Natural killer cell (primary cell): ENCODE results near the gene ZDHHC18. TPM values are rescaled to one million over a fixed set of nuclear protein-coding genes. Genes with fewer than 3 reads are reported as not detected.
"Not testable (repeated sequence)": the region's sequence is repeated elsewhere in the genome, so short reads cannot be mapped to it uniquely, and the experiment has no call there.

Experiments used
- ATAC-seq, 3 donors: fragments of 150-1000 bp in 2 of 3; fragments of 200-7000 bp in 1 of 3; cut with Tn5 transposase; 1 replicate in 1 of 3; 2 replicates in 2 of 3; pipeline ENCODE4 v1.10.0; 2021; ENCODE audit warnings: mild to moderate bottlenecking in 2 of 3, moderate library complexity in 2 of 3
- DNase-seq, 2 donors: peaks; one replicate each; pipeline versions ENCODE4 v3.0.0 to v3.0.0-alpha.2; 2013 to 2021; ENCODE audit warnings: mixed read lengths in 1 of 2
- H3K27ac ChIP-seq: one replicate; pipeline ENCODE4 v1.5.1; 2013; ENCODE audit warnings: mild to moderate bottlenecking, low read length
- H3K27me3 ChIP-seq: one replicate; pipeline ENCODE4 v1.6.1; 2013; ENCODE audit warnings: low read length; ENCODE audit not compliant: control insufficient read depth, insufficient read depth
- H3K36me3 ChIP-seq: one replicate; pipeline ENCODE4 v1.6.1; 2013; ENCODE audit warnings: low read length; ENCODE audit not compliant: control insufficient read depth, insufficient read depth
- H3K4me1 ChIP-seq: one replicate; pipeline ENCODE4 v1.6.1; 2013; ENCODE audit warnings: low read length; ENCODE audit not compliant: control insufficient read depth, insufficient read depth
- H3K4me3 ChIP-seq: one replicate; pipeline ENCODE4 v1.5.1; 2013; ENCODE audit warnings: low read length
- H3K9me3 ChIP-seq: one replicate; pipeline ENCODE4 v1.6.1; 2013; ENCODE audit warnings: low read length; ENCODE audit not compliant: control insufficient read depth, insufficient read depth
- H3K27ac Mint-ChIP-seq, 2 donors: one replicate each; pipeline ENCODE4 v1.8.0; 2022; ENCODE audit warnings: mild to moderate bottlenecking in 2 of 2, mixed read lengths in 2 of 2, moderate library complexity in 1 of 2
- H3K27me3 Mint-ChIP-seq, 2 donors: one replicate each; pipeline ENCODE4 v1.8.0; 2022; ENCODE audit warnings: low read depth in 2 of 2, mixed read lengths in 2 of 2
- H3K36me3 Mint-ChIP-seq: one replicate; pipeline ENCODE4 v1.8.0; 2022; ENCODE audit warnings: mixed read lengths
- H3K4me1 Mint-ChIP-seq, 2 donors: one replicate each; pipeline ENCODE4 v1.8.0; 2022; ENCODE audit warnings: mixed read lengths in 2 of 2
- H3K4me3 Mint-ChIP-seq: one replicate; pipeline ENCODE4 v1.8.0; 2022; ENCODE audit warnings: mild to moderate bottlenecking, moderate library complexity, mixed read lengths
- H3K9me3 Mint-ChIP-seq, 2 donors: one replicate each; pipeline ENCODE4 v1.8.0; 2022; ENCODE audit warnings: mixed read lengths in 2 of 2
- WGBS: methylation state at CpG from one replicate; pipeline ENCODE4 v1.1.7; 2013; ENCODE audit warnings: missing lambda C conversion rate; ENCODE audit not compliant: insufficient coverage; 5-methylcytosine and 5-hydroxymethylcytosine counted together
- intact Hi-C: fragments of 100-400 bp; cut with micrococcal nuclease; formaldehyde crosslinking; loops from one replicate; pipeline ENCODE4 v1.14.2; 2022
- total RNA-seq, 4 donors: library from RNA; stranded (reverse); fragments of 120-200 nt in 1 of 4; gene quantifications; one replicate each; pipeline versions ENCODE4 v1.2.3 to v1.2.4, GENCODE V29; 2013 to 2022
- TF ChIP-seq, protein P1 (sequence below): fragments of 200-600 bp; IDR thresholded peaks from one replicate; pipeline ENCODE4 v1.8.0; 2022; ENCODE audit warnings: antibody characterized with exemption

ZDHHC18 gene
- total RNA-seq, 3 donors from 2014 or later (not counting 1 experiment from before 2014, with no cell fraction given), result 70.0 to 74.6 (median 72.3) TPM

DNA sequence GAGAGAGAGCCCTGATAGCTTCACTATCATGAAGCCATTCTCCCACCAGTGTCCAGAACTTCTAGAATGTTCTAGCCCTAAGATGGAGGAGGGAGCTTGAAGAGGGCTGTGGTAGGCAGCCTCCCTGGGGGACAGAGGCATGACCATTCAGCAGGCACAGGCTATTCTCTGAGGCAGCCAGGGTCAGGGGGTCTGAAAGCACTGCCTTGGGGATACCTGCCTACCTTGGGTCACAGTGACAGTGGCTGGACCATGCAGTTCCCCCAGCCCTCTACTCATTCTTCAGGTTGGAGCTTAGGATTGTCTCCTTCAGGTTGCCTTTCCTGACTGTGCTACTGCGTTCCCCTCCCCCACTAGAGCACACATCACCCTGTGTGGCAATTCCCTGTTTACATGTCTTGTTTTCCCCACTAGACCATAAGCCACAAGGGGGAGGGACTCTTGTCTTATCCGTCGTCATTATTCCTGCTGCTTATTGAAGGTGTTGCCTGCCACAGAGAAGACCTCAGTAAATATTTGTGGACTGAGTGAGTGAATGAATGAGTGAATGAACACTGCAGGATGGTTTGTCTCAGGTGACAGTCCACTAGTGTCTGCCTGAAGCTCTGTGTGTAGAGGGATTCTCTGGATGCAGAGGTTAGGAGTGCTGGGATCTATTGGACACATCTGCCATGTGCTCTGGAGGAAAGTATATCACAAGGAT, 5.2 kb downstream of the ZDHHC18 start:
- no peaks in the 10 kb centered on the region for H3K36me3 Mint-ChIP-seq
- no peaks in the 10 kb centered on the region for H3K27me3 Mint-ChIP-seq
- DNase-seq (peak in 1 of 2 donors; percentile 65), ATAC-seq (no peak)
- no peaks in the 10 kb centered on the region for H3K27me3 ChIP-seq
- 92% methylated on average over 3 of the region's 3 CpGs for WGBS
- peaks cover 72 to 79% of the 10 kb centered on the region in 2 donors for H3K4me1 Mint-ChIP-seq
- peak overlapping the region; percentile 98 for H3K27ac ChIP-seq
- no peaks in the 10 kb centered on the region for H3K9me3 Mint-ChIP-seq
- intact Hi-C loops, result loop anchor here (2.0 kb wide), 2 partner anchors 21 to 43 kb away; no protein-coding TSS in a partner anchor
- peaks cover 34% of the 10 kb centered on the region for H3K36me3 ChIP-seq
- no peak overlapping the region for H3K4me3 ChIP-seq
- TF ChIP-seq, protein P1, sequence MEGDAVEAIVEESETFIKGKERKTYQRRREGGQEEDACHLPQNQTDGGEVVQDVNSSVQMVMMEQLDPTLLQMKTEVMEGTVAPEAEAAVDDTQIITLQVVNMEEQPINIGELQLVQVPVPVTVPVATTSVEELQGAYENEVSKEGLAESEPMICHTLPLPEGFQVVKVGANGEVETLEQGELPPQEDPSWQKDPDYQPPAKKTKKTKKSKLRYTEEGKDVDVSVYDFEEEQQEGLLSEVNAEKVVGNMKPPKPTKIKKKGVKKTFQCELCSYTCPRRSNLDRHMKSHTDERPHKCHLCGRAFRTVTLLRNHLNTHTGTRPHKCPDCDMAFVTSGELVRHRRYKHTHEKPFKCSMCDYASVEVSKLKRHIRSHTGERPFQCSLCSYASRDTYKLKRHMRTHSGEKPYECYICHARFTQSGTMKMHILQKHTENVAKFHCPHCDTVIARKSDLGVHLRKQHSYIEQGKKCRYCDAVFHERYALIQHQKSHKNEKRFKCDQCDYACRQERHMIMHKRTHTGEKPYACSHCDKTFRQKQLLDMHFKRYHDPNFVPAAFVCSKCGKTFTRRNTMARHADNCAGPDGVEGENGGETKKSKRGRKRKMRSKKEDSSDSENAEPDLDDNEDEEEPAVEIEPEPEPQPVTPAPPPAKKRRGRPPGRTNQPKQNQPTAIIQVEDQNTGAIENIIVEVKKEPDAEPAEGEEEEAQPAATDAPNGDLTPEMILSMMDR, result no peak
- H3K4me1 ChIP-seq, result peaks cover 78% of the 10 kb centered on the region
- H3K9me3 ChIP-seq, result no peaks in the 10 kb centered on the region
- H3K4me3 Mint-ChIP-seq, result peak overlapping the region; percentile 2
- H3K27ac Mint-ChIP-seq, result peak overlapping the region; percentile 99 to 100

DNA sequence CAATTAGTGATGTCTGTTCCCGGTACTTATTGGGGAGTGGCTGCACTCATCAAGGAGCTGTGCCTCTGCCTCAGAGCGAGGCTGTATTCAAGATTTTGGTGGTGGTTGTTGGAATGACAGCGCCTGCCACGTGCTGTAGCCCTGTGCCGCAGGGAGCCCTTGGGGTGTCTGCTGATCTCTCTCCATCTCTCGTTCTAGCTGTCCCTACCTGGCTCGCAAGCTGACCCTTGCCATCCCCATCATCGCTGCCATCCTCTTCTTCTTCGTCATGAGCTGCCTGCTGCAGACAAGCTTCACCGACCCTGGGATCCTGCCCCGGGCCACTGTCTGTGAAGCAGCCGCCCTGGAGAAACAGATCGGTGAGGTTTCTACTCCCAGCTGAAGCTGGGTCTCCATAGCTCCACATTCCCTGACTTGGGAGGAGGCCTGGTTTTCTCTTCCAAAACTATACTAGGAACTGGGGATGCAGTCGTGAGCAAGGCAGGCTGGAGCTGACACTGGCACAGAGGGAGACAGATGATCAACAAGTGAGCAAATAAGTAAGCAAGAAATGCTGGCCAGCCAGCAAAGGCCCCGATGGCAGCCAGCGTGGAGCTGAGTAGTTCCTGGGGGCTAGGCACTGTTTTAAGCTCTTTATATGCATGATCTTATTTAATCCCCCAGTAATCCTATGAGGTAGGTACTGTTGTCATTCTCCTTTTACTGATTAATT, 5.9 kb downstream of the ZDHHC18 start:
- Mint-ChIP-seq H3K36me3 (no peaks in the 10 kb centered on the region), H3K9me3 (no peaks in the 10 kb centered on the region), H3K27me3 (no peaks in the 10 kb centered on the region), H3K4me3 (peak overlapping the region; percentile 87), H3K4me1 (peaks cover 69 to 75% of the 10 kb centered on the region in 2 donors), H3K27ac (peak overlapping the region; percentile 99 to 100)
- ATAC-seq (no peak), DNase-seq (no peak)
- H3K27ac ChIP-seq, result peak overlapping the region; percentile 98
- no peaks in the 10 kb centered on the region for H3K9me3 ChIP-seq
- H3K4me1 ChIP-seq, result peaks cover 74% of the 10 kb centered on the region
- TF ChIP-seq, protein P1, result no peak
- intact Hi-C loops, result loop anchor here (2.0 kb wide), 2 partner anchors 22 to 44 kb away; no protein-coding TSS in a partner anchor
- no peaks in the 10 kb centered on the region for H3K27me3 ChIP-seq
- peaks cover 34% of the 10 kb centered on the region for H3K36me3 ChIP-seq
- H3K4me3 ChIP-seq, result no peak overlapping the region
- 95% methylated on average over 16 of the region's 16 CpGs for WGBS

DNA sequence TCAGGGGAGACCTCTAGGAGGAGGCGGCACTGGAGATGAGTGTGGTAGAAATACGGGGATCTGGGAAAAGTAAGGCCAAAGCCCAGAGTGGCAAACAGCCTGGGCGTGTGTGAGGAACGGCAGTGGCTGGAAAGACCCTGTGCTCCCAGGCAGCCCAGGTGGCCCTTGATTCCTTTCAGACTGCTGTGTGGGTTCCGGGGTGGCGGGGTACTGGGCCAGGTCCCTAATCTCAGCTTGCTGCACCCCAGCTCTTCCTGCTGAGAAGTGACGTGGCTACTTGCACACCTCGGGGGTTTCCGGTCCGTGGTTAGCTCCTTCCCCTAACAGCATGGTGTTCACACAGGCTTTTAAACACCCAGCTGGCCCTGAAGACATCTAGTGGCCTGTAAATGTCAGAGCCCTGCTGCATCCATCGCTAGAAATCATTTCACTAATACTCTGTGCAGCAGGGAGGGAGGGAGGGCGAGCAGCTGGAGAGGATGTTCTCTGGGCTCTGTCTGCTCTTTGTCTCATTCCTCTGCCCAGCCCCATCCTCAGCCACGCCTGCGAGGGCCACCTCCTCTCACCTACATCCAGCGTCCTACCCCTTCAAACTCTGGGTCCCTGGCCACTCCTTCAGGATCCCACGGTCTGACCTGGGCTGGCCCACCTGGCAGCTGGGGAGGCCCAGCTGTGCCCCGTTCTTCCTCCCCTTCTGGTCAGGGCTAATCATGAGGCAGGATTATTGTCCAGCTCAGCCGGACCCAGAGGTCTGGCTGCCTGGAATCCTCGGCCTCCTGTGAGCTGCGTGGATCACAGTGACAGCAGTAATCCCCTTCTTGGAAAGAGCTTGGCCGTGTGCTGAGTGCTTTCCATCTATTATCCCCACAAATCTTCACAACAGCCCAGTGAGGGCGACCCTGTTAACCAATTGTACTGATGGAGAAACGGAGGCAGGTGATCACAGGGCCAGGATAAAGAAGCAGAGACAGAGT, 7.2 kb downstream of the ZDHHC18 start:
- no peaks in the 10 kb centered on the region for H3K9me3 ChIP-seq
- H3K27ac ChIP-seq, result peak overlapping the region; percentile 98
- Mint-ChIP-seq H3K27ac (peak overlapping the region; percentile 99 to 100), H3K36me3 (no peaks in the 10 kb centered on the region), H3K4me3 (peak overlapping the region; percentile 87), H3K9me3 (no peaks in the 10 kb centered on the region), H3K27me3 (no peaks in the 10 kb centered on the region), H3K4me1 (peaks cover 64 to 68% of the 10 kb centered on the region in 2 donors)
- peak overlapping the region; percentile 17 for H3K4me3 ChIP-seq
- ATAC-seq (peak; percentile 93 to 98 (median 96)), DNase-seq (peak; percentile 83 to 98)
- TF ChIP-seq, protein P1, result peak; percentile 25
- WGBS, result 28% methylated on average over 21 of the region's 23 CpGs
- no peaks in the 10 kb centered on the region for H3K27me3 ChIP-seq
- peaks cover 43% of the 10 kb centered on the region for H3K36me3 ChIP-seq
- intact Hi-C loops, result loop anchor here (1.0 to 2.0 kb wide), 3 partner anchors 23 to 89 kb away; no protein-coding TSS in a partner anchor
- peaks cover 70% of the 10 kb centered on the region for H3K4me1 ChIP-seq

DNA sequence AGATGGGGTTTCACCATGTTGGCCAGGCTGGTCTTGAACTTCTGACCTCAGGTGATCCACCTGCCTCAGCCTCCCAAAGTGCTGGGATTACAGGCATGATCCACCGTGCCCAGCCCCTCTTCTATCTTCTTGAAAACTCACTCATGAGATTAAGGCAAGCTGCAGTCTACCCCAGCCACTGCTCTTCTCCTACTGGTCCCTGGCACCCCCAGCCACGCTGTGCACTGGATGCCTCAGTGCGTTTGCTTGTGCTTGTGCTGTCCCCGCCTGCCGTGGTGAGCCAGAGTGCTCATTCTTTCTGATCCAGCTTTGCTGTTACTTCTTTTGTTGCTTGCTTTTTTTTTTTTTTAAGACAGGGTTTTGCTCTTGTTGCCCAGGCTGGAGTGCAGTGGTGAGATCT, 11.2 kb downstream of the ZDHHC18 start:
- ATAC-seq, H3K9me3 Mint-ChIP-seq, DNase-seq, H3K36me3 Mint-ChIP-seq, intact Hi-C loops, H3K27ac ChIP-seq, H3K4me3 Mint-ChIP-seq, H3K27me3 Mint-ChIP-seq, H3K9me3 ChIP-seq, H3K4me3 ChIP-seq, H3K27me3 ChIP-seq: not testable (repeated sequence)
- WGBS, result 96% methylated on average over 5 of the region's 5 CpGs
- peak overlapping the region; percentile 77 to 78 for H3K27ac Mint-ChIP-seq
- peaks cover 31 to 38% of the 10 kb centered on the region in 2 donors for H3K4me1 Mint-ChIP-seq
- Histone ChIP-seq H3K36me3 (peaks cover 66% of the 10 kb centered on the region), H3K4me1 (peaks cover 42% of the 10 kb centered on the region)
